K562 (cell line): ENCODE measurements around the gene CPLX1. TPM values are rescaled to one million over a fixed set of nuclear protein-coding genes. Genes with fewer than 3 reads are reported as not detected.

ENCODE experiments used
- ESRRB ChIP-seq: fragments of 250-450 bp; sonication (Bioruptor Pico); IDR thresholded peaks from 2 replicates; pipeline ENCODE4 v1.5.0; 2020; ENCODE audit warnings: mild to moderate bottlenecking, moderate library complexity, borderline replicate concordance
- JUN ChIP-seq, 2 experiments: sonication (generic) in 1 of 2; formaldehyde crosslinking in 1 of 2; IDR thresholded peaks; 2 replicates each; pipeline versions ENCODE4 v1.6.1 to v1.8.0; 2012 to 2022; ENCODE audit warnings: borderline replicate concordance in 2 of 2, mild to moderate bottlenecking in 2 of 2, improper control_type of control experiment in 1 of 2, low read depth in 1 of 2, low read length in 1 of 2, missing genetic modification reagents in 1 of 2
- PCBP2 ChIP-seq: fragments of 200-400 bp; formaldehyde crosslinking; IDR thresholded peaks from 2 replicates; pipeline ENCODE4 v1.6.1; 2018; ENCODE audit warnings: low read length, low read depth, mild to moderate bottlenecking, moderate library complexity; ENCODE audit not compliant: poor library complexity, severe bottlenecking
- POLR2AphosphoS2 ChIP-seq: IDR thresholded peaks from 2 replicates; pipeline ENCODE4 v1.6.1; 2012; ENCODE audit warnings: low read length, improper control_type of control experiment
- SAFB2 ChIP-seq: fragments of 200-400 bp; formaldehyde crosslinking; IDR thresholded peaks from 2 replicates; pipeline ENCODE4 v1.6.1; 2018; ENCODE audit warnings: borderline replicate concordance, low read length, low read depth, moderate library complexity; ENCODE audit not compliant: severe bottlenecking
- ZNF551 ChIP-seq: fragments of 250-450 bp; sonication (Bioruptor Pico); IDR thresholded peaks from 2 replicates; pipeline ENCODE4 v1.5.0; 2021; ENCODE audit warnings: mild to moderate bottlenecking, moderate library complexity
- polyA plus RNA-seq, 8 experiments: library from polyadenylated mRNA; depleted of rRNA in 4 of 8; stranded (reverse) in 5 of 8; unstranded in 3 of 8; fragments of >200 nt; fragmentation: Nextera tagmentation in 2 of 8; fragmentation: Illumina TruSeq in 1 of 8; extraction: Ambion mirVana in 2 of 8; extraction: Trizol in 1 of 8; gene quantifications; 2 replicates each; pipeline versions ENCODE4 v1.2.1 to v1.2.3, GENCODE V29; 2011 to 2014; ENCODE audit warnings: inconsistent platforms in 1 of 8, missing spikeins in 1 of 8
- total RNA-seq, 7 experiments: library from RNA; depleted of rRNA in 6 of 7; stranded (reverse); fragments of >200 nt in 6 of 7; fragmentation: Illumina TruSeq in 2 of 7; extraction: Trizol in 2 of 7; gene quantifications; 2 replicates each; pipeline versions ENCODE4 v1.2.1 to v1.2.3, GENCODE V29; 2011 to 2021; ENCODE audit warnings: low replicate concordance in 1 of 7
- TF ChIP-seq, protein P1 (sequence below): fragments of 250-450 bp; sonication (Bioruptor Pico); IDR thresholded peaks from 2 replicates; pipeline ENCODE4 v1.5.0; 2021
- TF ChIP-seq, protein P2 (sequence below): fragments of 450-650 bp; formaldehyde crosslinking; IDR thresholded peaks from 2 replicates; pipeline ENCODE4 v1.4.0; 2020; ENCODE audit warnings: mild to moderate bottlenecking, moderate library complexity
- TF ChIP-seq, protein P3 (sequence below): fragments of 200-800 bp; sonication (Bioruptor generic); IDR thresholded peaks from 2 replicates; pipeline ENCODE4 v1.6.1; 2017; ENCODE audit warnings: missing genetic modification characterization, missing compliant biosample characterization

The CPLX1 gene
- total and polyA plus RNA-seq, 9 of the 15 experiments (the other 6 are each of a cell fraction or from before 2014, with no cell fraction given) = 0.03 to 3.3 (median 0.17) TPM; not detected in 2

DNA sequence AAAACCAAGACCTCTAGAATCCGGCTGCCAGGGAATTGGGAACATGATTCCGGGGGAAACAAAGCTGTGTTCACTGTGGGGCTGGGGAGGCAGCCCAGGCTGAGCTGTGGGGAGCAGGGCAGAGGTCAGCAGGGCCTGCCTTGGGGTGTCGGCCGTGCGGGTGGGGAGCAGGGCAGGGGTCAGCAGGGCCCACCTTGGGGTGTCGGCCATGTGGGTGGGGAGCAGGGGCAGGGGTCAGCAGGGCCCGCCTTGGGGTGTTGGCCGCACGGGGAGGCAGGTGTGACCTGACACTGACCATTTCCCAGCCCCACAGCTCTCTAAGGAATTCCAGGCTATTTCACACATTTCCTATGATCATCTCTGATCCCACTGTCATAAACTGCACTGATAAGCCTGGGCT lies 45.6 kb upstream of the CPLX1 start (continued):
- no peak for TF ChIP-seq PCBP2
- TF ChIP-seq POLR2AphosphoS2 = no peak
- no peak for TF ChIP-seq JUN (IDR thresholded peaks at IDR 0.05; ENCODE audit: borderline replicate concordance, low read depth, low read length)
- no peak for TF ChIP-seq JUN (CRISPR knock-in tag; IDR thresholded peaks at IDR 0.05; ENCODE audit: borderline replicate concordance)
- no peak for TF ChIP-seq SAFB2
- TF ChIP-seq, protein P1, sequence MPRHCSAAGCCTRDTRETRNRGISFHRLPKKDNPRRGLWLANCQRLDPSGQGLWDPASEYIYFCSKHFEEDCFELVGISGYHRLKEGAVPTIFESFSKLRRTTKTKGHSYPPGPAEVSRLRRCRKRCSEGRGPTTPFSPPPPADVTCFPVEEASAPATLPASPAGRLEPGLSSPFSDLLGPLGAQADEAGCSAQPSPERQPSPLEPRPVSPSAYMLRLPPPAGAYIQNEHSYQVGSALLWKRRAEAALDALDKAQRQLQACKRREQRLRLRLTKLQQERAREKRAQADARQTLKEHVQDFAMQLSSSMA (CRISPR knock-in tag) = no peak
- TF ChIP-seq, protein P2, sequence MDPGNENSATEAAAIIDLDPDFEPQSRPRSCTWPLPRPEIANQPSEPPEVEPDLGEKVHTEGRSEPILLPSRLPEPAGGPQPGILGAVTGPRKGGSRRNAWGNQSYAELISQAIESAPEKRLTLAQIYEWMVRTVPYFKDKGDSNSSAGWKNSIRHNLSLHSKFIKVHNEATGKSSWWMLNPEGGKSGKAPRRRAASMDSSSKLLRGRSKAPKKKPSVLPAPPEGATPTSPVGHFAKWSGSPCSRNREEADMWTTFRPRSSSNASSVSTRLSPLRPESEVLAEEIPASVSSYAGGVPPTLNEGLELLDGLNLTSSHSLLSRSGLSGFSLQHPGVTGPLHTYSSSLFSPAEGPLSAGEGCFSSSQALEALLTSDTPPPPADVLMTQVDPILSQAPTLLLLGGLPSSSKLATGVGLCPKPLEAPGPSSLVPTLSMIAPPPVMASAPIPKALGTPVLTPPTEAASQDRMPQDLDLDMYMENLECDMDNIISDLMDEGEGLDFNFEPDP (CRISPR knock-in tag) = no peak
- TF ChIP-seq ESRRB (CRISPR knock-in tag) = no peak
- TF ChIP-seq, protein P3, sequence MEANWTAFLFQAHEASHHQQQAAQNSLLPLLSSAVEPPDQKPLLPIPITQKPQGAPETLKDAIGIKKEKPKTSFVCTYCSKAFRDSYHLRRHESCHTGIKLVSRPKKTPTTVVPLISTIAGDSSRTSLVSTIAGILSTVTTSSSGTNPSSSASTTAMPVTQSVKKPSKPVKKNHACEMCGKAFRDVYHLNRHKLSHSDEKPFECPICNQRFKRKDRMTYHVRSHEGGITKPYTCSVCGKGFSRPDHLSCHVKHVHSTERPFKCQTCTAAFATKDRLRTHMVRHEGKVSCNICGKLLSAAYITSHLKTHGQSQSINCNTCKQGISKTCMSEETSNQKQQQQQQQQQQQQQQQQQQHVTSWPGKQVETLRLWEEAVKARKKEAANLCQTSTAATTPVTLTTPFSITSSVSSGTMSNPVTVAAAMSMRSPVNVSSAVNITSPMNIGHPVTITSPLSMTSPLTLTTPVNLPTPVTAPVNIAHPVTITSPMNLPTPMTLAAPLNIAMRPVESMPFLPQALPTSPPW (CRISPR knock-in tag) = no peak
- TF ChIP-seq ZNF551 = no peak
